Skin epidermis (tissue), 12 donors: ENCODE measurements around the gene GUK1.

Experiments
- H3K27ac ChIP-seq, 21 experiments: fragments of 200-600 bp; sonication (generic) in 11 of 21; one replicate each; pipeline ENCODE4 v1.5.0; 2020; ENCODE audit warnings: mild to moderate bottlenecking in 3 of 21, inconsistent platforms in 2 of 21, moderate library complexity in 2 of 21
- H3K4me3 ChIP-seq, 7 experiments: fragments of 200-600 bp; sonication (generic) in 2 of 7; one replicate each; pipeline ENCODE4 v1.5.0; 2020; ENCODE audit warnings: inconsistent platforms in 2 of 7, mild to moderate bottlenecking in 2 of 7, moderate library complexity in 1 of 7

Gene GUK1

DNA sequence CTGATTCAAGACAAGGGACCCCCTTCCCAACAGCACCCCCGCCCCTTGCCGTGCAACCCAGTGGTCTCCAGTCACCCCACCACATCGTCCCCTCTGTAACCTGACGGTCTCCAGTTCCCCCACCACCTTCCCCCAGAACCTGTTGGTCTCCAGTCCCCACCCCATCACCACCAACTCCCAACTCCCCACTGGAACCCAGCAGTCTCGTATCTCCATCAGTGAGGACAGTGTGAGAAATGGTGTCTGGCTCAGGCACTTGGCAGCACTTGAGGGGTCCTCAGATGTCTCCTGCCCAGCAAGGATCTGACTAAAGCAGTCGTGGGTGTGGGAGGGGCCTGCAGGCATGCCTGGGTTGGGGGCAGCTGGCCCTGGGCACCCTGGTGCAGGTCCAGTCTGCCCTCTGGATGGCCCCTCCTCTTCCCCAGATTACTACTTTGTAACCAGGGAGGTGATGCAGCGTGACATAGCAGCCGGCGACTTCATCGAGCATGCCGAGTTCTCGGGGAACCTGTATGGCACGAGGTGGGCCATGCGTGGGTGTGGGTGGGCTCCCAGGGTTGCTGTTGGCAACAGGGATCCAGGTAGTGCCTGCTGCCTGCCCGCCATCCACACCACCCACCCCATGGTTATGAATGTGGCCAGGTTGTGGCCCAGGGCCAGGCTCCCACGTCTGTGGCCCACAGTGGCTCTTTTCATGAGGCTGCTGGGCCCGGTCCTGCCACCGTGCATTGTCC lies 6.5 kb downstream of the GUK1 start:
- H3K4me3 ChIP-seq, result no peak overlapping the region
- H3K27ac ChIP-seq, result no peak overlapping the region

DNA sequence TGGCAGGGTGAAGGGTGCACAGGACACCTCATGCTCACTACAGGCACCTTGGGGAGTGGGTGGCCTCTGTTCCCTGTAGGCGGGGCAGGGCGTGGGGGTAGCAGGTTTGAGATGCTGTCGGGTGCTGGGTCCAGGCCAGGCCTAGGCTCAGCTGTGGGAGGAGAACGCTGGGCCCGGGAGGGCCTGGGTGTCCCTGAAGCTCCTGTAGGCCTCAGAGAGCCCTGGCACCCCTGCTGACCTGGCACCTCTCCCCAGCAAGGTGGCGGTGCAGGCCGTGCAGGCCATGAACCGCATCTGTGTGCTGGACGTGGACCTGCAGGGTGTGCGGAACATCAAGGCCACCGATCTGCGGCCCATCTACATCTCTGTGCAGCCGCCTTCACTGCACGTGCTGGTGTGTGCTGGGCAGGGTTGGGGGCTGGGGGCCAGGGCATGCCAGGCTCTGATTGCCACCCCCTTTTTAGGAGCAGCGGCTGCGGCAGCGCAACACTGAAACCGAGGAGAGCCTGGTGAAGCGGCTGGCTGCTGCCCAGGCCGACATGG lies 7.1 kb downstream of the GUK1 start:
- Histone ChIP-seq H3K4me3 (no peak overlapping the region), H3K27ac (peak overlapping the region in 1 of 21 experiments; percentile 78)

DNA sequence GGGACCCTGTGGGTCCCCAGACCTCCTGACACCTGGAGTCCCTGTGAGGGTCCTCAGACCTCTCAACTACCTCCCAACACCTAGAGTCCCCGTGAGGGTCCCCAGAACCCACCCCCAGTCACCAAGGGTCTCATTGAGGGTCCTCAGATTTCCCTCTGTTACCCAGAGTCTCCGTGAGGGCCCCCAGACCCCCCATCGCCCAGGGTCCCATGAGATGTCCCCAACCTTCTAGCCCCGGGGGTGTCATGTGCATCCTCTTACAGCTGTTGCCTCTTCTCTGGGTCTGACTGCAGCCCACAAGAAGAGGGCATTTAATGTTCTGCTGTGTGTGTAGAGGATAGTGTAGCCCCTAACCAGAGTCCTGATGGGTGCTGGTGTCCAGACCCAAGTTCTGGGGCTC lies 7.7 kb downstream of the GUK1 start:
- peak overlapping the region in 11 of 21 experiments; percentile 31 to 85 (median 77) for H3K27ac ChIP-seq
- no peak overlapping the region for H3K4me3 ChIP-seq

DNA sequence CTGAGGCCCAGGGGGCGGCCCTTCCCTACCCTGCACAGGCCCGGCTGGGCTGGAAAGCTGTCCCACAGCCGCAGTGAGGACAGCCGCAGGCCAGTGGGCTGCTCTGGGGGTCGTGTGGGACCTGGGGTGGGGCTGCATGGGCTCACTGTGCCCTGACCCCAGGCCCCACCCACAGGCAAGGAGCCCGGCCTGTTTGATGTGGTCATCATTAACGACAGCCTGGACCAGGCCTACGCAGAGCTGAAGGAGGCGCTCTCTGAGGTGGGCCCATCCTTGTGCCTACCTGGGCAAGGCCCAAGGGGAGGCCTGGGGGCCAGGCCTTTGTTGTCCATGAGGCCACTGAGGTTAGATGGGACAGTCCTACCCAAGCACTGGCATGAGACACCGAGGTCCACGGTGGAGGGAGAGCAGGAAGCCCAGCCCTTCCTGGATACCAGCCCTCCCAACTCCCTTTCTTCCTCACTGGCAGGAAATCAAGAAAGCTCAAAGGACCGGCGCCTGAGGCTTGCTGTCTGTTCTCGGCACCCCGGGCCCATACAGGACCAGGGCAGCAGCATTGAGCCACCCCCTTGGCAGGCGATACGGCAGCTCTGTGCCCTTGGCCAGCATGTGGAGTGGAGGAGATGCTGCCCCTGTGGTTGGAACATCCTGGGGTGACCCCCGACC lies 8.2 kb downstream of the GUK1 start:
- H3K27ac ChIP-seq, result peak overlapping the region in 16 of 21 experiments; percentile 12 to 85 (median 70)
- no peak overlapping the region for H3K4me3 ChIP-seq

DNA sequence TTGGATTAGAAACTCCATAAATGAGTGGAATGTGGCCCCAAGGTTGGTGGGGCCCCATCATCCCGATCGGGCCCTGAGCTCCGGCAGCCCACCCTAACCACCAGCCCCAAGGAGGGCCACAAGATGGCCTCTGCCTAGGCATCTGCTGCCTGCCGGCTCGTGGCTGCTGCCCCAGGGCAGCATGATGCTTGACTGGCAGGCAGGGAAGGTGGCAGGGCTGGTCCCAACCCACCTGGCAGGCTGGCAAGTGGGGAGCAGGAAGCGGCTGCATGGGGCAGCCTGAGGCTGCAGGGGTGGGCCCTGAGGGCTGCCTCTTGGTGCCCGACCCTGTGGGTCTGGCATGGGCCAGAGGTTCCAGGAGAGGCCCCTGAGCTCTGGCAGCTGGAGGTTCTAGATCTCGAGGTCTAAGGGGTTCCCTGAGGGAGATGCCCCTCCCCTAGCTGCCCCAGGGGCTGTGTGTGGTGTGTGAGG lies 8.9 kb downstream of the GUK1 start:
- peak overlapping the region in 16 of 21 experiments; percentile 12 to 85 (median 73) for H3K27ac ChIP-seq
- no peak overlapping the region for H3K4me3 ChIP-seq

DNA sequence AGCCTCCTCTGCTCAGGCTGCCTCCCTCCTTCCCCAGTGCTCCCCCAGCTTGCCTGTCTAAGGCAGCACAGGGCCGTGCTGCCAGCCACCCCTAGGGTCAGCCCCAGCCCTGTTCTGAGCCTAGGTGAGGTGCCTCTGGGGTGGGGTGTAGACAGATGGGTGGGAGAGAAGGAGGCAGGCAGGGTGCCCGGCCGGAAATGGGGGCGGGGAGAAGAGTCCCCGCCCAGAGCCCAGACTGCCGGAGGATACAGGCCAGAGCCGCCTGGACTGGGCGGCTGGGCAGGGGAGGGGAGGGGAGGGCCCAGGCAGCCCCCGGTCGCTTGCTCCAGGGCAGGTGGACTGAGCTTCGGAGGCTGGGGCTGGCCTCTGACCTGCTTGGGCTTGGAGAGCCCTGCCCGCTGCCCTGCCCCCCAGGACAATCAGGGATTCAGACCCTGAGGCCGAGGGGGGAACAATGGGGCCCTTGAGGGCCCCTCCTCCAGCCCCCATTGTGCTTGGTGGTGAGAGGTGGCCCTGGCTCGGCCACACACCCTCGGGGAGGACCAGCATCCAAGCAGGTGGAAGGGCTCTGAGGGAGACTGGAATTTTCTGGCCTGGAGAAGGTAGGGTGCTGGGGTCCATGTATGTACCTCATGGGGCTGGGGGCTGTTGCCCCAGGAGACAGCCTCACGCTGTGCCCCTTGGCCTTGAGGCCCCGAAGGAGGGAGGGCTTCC lies 9.5 kb downstream of the GUK1 start, which contains the start of gene GJC2:
GJC2 (plus strand) TSS at position 525 of the 714 bp plus-strand sequence. CDS start 7,829 bp downstream, outside the sequence.
- H3K4me3 ChIP-seq, result no peak within 1 kb of the TSS
- peak within 1 kb of the TSS in 18 of 21 experiments; percentile 18 to 85 (median 70) for H3K27ac ChIP-seq

DNA sequence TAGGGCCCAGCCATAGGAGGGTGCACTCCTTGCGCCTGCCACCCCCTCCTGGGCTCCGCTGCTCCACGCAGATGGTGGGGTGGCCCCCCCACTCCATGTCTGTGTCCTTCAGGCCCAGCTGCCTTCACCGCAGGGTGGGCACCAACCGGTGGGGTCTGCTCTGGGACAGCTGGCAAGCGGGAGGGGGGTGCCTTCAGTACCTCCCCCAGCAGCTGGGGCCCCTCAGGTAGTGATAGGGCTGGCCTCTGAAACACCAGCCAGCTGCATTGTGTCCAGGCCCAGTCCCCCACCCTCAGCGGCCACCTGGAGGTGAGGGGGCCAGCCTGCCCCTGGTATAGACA lies 10.0 kb downstream of the GUK1 start:
- Histone ChIP-seq H3K4me3 (no peak overlapping the region), H3K27ac (peak overlapping the region in 17 of 21 experiments; percentile 18 to 85 (median 73))

GRCh38 chr1:228150461-228151179 lies 10.5 kb downstream of the GUK1 start:
- H3K4me3 ChIP-seq, result no peak overlapping the region

GRCh38 chr1:228151180-228151925 lies 11.3 kb downstream of the GUK1 start:
- H3K27ac ChIP-seq, result peak overlapping the region in 15 of 21 experiments; percentile 22 to 85 (median 73)
- no peak overlapping the region for H3K4me3 ChIP-seq

More at GRCh38 chr1:228150461-228151179, 10.5 kb downstream of the GUK1 start:
- H3K27ac ChIP-seq, result peak overlapping the region in 18 of 21 experiments; percentile 10 to 85 (median 70)

- Histone ChIP-seq H3K4me3 (no peak overlapping the region), H3K27ac (peak overlapping the region in 2 of 21 experiments; percentile 1 to 77)
Observed at GRCh38 chr1:228152097-228152917, 12.2 kb downstream of the GUK1 start.

- Histone ChIP-seq H3K4me3 (no peak overlapping the region), H3K27ac (no peak overlapping the region)
Observed at GRCh38 chr1:228152918-228153258, 12.8 kb downstream of the GUK1 start.

GRCh38 chr1:228154021-228154669 lies 14.1 kb downstream of the GUK1 start:
- H3K4me3 ChIP-seq, result no peak overlapping the region
- H3K27ac ChIP-seq, result peak overlapping the region in 4 of 21 experiments; percentile 10 to 44 (median 26)

DNA sequence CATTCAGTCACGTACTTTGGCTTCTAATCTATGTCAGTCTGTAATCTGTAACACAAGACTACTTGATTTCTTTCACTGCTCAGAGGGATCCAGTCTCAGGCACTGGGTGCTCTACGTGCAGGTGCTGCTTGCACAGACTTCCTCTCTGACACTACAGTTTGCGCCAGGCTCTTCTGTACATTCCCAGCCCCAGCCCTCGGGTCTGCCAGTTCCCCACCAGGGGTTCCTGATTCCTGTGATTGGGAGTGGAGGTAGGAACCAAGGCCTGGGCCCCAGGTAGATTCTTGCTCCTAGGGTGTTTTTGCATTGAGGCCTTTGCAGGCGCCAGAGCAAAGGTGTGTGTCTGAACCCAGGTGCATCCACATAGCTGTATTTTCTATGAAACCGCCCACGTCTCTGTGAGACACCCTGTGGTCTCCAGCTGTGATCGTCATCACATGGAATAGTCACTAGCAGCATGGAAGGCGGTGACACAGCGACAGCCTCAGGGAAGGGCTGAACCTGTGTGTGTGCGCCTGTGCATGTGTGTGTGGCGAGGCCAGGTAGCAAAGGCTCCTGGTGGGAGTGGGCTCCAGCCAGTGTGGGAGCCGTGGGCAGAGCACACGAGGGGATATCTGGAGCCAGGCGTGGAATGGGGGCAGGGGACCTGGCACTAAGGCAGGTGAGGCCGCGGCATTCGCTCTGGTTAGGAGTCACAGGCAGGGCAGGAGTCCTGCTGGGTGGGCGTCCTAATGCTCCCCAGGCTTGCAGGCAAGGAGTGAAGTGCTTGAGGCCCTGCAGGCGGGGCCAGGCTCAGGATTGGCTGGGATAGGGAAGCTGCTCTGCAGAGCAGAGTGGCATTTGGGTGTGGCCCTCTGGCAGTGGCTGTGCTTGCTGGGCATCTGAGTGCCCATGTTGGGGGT lies 14.8 kb downstream of the GUK1 start:
- Histone ChIP-seq H3K4me3 (no peak overlapping the region), H3K27ac (peak overlapping the region in 5 of 21 experiments; percentile 10 to 47 (median 44))

DNA sequence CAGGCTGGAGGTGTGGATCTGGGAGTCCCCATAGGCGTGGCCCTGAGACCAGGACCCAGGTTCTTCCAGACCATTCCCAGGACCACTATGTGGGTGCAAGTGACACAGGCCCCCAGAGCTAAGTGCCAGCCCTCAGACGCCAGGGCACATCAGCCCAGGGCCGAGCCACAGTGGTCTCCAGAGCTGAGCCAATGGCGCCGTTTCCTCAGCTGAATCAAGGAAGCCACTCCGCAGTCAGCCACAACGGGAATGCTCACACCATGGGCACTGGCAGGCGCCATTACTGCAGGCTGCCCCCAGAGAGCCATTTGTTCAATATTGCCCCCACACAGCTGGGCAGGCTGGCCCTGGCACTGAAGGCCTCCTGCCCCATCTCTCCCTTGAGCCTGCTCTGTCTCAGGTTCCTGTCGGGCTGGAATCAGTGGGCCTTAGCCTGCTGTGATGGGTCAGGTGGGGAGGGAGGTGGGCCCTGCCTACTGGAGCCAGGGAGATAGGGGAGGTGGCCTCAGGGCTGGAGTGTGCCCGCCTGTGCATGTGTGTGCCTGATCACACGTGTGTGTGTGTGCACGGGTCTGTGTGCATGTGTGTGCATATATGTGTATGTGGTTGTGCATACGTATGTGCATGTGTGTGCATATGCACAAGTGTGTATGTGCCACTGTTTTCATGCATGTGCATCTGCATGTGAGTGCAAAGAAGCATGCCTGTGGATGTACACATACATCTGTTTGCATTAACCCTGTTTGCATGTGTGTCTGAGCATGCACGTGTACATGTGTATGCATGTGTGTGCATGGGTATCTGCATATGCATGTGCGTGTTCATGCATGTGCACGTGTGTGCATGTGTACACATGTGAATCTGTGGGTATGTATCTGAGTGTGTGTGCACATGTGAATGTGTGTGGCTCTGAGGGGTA lies 15.8 kb downstream of the GUK1 start:
- H3K4me3 ChIP-seq, result no peak overlapping the region
- H3K27ac ChIP-seq, result peak overlapping the region in 3 of 21 experiments; percentile 29 to 46 (median 43)

DNA sequence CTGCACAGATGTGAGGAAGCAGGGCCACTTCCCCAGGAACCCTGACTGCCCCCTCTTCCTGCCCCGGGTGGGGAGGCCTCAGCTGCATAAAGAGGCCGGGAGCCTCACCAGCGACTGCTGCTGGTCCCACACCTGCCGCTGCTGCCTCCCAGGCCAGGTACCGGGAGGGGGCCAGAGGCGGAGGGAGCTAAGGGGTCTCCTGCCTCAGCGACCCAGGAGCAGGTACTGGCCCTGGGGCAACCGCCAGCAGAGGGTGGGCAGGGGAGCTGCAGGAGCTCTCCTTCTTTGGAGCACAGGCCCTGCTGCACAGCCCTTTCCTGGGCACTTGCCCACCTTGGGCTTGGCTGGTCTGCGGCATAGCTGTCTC lies 16.4 kb downstream of the GUK1 start:
- H3K4me3 ChIP-seq, result no peak overlapping the region
- no peak overlapping the region for H3K27ac ChIP-seq
